GM19351 (cell line): ENCODE measurements around the gene SPATA13.
"Not testable (repeated sequence)": the region's sequence is repeated elsewhere in the genome, so short reads cannot be mapped to it uniquely, and the experiment has no call there.

ENCODE experiments used
- ATAC-seq: cut with Tn5 transposase; IDR thresholded peaks from one replicate; pipeline ENCODE4 v1.9.1; 2021; ENCODE audit warnings: mild to moderate bottlenecking, moderate library complexity; ENCODE audit not compliant: unreplicated experiment

Gene SPATA13

GRCh38 chr13:24160458-24161009 lies at the start of gene SPATA13:
SPATA13 (plus strand) TSS chr13:24160720; CDS start chr13:24222930, 62,210 bp downstream.
- ATAC-seq = peak; percentile 79

DNA sequence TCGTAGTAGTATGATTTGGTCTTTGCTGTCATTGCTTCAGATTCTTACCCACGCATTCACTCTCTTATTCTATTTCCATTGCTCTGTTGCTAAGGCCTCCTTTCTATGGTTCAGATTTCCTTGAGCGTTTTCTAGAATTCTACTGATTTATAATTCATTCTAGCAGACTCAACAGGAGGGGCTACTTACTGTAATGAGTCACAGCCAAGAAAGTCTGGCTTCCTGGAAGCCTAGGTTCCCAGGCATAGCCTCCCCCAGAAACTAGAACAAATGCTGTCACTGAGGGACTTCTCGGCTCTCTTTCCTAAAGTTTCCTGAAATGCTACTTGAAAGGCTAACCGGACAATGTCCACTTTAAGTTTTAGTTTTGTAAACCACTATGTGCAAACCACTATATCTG lies 47.7 kb upstream of the SPATA13 start:
- no peak for ATAC-seq

DNA sequence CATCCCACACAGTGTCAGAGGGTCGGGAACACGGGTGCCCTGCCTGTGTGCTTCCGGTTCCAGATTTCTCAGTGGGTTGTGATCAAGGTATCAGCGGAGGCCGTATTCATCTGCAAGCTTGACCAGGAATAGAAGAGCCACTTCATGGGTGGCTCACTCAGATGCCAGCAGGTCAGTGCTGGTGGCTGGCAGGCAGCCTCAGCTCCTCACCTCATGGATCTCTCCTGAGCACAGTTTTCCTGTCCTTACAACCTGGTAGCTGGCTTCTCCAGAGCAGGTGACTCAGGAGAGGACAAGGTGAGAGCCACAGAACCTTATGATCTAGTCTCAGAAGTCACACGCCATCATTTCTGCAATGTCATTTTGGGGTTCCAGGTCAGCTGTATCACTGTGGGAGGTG lies 44.8 kb upstream of the SPATA13 start:
- no peak for ATAC-seq

- ATAC-seq = no peak
Measured at GRCh38 chr13:24116131-24116530, 44.4 kb upstream of the SPATA13 start.

GRCh38 chr13:24118576-24118975 lies 41.9 kb upstream of the SPATA13 start:
- ATAC-seq = no peak

- ATAC-seq = no peak
Measured at GRCh38 chr13:24119626-24120508, 40.7 kb upstream of the SPATA13 start.

DNA sequence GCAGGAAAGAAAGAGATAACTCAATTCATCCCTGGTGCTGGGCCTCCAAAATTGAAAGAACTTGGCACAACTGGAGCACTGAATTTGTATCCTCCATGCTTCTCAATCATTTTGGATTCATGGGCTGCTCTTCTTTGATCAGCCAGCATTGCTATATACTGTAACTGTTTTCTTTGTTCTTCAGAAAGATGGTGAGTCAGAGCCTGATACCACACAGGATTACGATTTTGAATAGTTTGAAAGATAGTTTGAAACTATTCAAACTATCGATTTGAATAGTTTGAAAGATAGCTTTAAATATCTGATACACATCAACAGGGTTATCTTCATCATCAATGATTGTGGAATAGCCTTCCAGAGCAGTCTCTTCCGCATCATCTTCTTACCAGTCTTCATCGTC lies 38.5 kb upstream of the SPATA13 start:
- not testable (repeated sequence) for ATAC-seq

- ATAC-seq = no peak
Measured at GRCh38 chr13:24122569-24122968, 38.0 kb upstream of the SPATA13 start.

GRCh38 chr13:24123761-24124160 lies 36.8 kb upstream of the SPATA13 start:
- no peak for ATAC-seq

DNA sequence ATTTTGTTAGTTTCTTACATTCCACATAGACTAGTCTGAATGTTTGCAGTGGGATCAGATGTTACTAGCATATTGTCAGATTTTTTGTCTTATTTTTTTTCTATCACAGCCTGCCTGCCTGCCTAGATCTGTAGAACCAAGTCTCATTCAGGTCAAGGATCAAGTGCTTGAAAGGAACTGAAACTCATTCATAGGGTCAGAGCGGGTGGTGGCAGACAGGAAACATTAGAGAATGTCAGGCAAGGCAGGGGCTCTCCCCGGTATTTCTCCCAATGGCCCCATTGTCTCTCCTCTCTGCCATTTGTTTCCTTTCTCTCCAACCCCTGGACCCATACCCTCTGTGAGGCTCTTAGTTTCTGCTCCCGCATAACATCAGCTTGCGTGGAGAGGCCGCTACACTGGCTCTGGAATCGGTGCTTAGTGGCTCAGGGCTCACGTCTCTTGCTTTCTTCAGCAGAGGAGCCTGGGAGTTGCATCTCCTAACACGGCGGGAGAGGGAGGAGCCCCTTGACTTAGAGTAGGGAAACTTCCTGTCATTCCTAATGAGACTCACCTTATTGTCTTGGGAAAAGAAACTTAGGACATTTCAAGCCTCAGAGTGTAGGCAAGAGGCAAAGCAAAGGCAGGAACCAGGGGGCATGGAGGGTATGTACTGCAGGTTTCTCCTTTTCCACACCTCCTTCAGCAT lies 35.6 kb upstream of the SPATA13 start:
- peak; percentile 80 for ATAC-seq

DNA sequence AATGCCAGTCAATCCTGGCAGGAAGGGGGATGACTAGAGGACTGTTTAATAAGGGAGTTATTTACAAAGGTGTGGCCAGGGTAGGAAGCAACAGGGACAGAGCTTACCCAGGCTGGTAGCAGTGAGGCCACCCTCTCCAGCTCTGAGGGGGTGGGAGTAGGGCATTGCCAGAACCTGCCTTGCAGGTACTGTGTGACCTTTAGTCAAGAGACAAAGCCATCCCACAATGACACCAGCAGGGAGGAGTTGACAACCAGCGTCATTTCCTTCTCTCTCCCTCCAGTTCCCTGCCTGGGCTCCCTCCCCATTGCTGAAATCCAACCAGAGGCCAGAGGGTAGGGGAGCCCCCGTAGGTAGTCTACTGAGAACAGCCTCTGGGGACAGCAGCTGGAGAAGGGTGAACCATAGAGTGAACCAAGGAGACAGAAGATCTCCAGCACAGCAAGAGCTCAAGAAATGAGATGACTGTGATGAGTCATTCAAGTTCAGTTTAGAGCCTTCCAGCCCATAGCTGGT lies 33.3 kb upstream of the SPATA13 start:
- peak; percentile 81 for ATAC-seq

GRCh38 chr13:24128112-24128511 lies 32.4 kb upstream of the SPATA13 start:
- ATAC-seq = no peak

DNA sequence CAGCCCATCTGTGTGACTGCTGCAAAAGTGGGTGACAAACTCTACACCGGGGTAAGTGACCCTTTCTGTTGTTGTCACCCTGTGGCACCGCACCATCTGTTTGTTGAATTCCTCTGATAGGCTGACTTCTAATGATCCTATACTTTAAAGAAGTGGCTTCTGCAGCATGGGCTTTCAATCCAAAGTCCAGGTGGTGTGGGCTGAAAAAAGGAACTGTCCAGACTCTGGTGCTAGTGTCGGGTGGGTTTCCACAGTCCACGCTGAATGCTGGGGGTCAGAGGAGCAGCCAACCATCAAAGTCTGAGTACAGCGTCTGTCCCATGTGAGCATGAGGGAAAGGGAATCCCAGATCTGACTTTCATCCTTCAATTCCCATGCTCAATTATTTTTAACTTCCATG lies 31.6 kb upstream of the SPATA13 start:
- no peak for ATAC-seq

- ATAC-seq = no peak
Measured at GRCh38 chr13:24129914-24130774, 30.4 kb upstream of the SPATA13 start.

- no peak for ATAC-seq
Measured at GRCh38 chr13:24131749-24132148, 28.8 kb upstream of the SPATA13 start.

GRCh38 chr13:24133021-24133795 lies 27.3 kb upstream of the SPATA13 start:
- ATAC-seq = no peak

GRCh38 chr13:24134231-24134630 lies 26.3 kb upstream of the SPATA13 start:
- no peak for ATAC-seq

DNA sequence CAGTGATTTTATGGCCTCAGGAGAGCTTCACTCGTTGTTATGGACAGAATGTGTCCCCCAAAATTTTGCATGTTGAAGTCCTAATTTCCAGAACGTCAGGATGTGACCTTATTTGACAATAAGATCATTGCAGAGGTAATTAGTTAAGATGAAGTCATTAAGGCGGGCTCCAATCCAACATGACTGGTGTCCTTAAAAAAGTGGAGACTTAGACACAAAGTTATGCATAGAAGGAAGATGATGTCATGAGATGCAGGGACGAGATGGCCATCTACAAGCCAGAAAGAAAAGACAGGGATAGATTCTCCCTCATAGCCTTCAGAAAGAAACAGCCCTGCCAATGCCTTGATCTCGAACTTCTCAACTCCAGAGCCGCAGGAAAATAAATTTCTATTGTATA lies 25.8 kb upstream of the SPATA13 start:
- ATAC-seq = no peak

DNA sequence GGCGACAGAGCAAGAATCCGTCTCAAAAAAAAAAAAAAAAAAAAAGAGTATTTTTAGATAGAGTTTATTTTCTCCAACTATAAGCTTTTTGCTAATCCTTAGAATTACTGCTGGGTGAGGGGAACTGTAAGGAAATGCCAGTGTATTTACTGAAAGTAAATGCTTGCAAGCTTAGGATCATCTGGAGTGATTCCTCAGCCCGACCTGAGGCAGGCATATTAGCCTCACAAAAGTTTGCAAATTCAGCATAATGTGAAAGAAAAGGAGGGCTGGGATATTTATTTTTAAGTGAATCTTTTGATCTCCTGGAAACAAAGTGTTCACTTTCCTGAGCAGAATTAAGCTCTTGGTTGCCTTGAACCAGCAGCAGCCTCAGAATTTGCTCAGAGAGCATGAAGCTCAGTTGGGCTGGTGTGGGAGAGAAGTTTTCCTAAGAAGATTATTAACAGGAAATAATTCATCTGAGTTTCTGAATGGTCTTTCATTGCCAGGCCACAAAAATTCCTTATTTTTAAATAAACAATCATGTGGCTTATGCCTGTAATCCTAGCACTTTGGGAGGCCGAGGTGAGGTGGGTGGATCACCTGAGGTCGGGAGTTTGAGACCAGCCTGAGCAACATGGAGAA lies 24.7 kb upstream of the SPATA13 start:
- ATAC-seq = no peak
